CD4-positive, alpha-beta T cell treated with Interleukin-6 at 100 ng/mL for 8 hours (primary cell): ENCODE data around the gene OR52E8.

Source experiments
- DNase-seq: peaks from one replicate; pipeline ENCODE4 v3.0.0-alpha.2; 2020; ENCODE audit warnings: mixed read lengths, low spot score

The OR52E8 gene

GRCh38 chr11:5857590-5857989 is at the start of gene OR52E8:
Gene OR52E8, minus strand, starts transcription at chr11:5857690. Its CDS starts 0 bp downstream, at chr11:5857690.
- no peak for DNase-seq

GRCh38 chr11:5899534-5899933 is 42.0 kb upstream of the OR52E8 start:
- DNase-seq = no peak

DNA sequence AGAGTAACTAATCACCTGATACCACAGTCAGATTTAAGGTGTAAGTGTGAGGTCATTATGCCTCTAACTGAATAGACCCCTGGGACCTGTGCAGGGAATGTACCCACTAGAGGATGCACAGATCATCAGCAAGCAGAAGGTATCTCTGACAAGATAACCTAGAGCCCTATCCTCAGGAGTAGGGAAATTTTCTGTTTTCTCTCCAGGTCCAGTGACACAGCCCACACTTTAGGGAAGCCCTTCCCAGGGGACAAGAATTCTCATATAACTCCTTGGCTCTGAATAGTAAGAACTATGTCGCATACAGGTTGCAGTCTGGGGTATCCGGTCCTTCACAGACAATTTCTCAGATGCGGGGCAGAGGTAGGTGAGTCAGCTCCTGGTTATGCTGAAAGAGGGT is 35.4 kb upstream of the OR52E8 start, which contains the start of gene OR52E5:
TSS of gene OR52E5 (plus strand) at position 301 of the 400 bp plus-strand sequence. CDS start 7,569 bp downstream, outside the sequence.
- DNase-seq = no peak

- no peak for DNase-seq
Observed at GRCh38 chr11:5891216-5891800, 33.8 kb upstream of the OR52E8 start.

DNA sequence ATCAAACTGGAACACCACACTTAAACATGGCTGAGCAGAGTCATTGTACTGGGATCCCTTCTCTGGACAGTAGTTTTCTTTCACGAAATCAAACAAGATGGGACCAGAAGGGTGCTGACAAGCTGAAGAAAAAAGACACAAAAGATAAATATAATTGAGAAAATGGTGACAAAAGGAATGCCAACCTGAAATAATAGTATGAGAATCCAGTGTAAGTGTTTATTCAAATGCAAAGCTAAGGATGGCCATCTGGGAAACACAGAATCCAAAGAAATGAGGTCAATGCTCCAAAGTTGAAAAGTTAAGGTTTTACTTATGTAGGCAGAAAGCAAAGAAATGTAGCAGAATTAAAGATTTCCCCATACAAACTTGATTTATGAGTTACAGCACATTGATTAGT is 30.2 kb upstream of the OR52E8 start:
- DNase-seq = no peak

GRCh38 chr11:5887172-5887571 is 29.7 kb upstream of the OR52E8 start:
- no peak for DNase-seq

- DNase-seq = no peak
Observed at GRCh38 chr11:5881756-5882155, 24.3 kb upstream of the OR52E8 start.

DNA sequence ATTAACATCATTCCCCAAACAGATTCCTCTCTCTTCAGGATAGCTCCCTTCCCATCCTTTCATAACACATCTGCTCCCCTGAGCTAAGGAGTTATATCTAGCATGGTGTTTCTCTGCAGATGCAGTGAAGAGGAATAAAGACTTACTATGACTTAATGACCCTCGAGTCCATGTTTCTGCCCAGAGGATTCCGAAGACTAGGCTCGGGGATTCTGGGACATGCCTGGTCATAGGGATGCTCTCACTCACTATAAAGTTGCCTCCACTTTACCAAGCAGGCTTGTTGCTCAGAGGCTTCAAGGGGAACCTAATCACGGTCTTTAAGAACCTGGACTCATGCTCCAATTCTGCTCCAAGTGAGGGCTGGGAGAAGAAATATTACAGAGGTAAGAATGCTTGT is 22.8 kb upstream of the OR52E8 start, which contains the start of gene OR52E4:
TSS of gene OR52E4 (plus strand) at position 301 of the 400 bp plus-strand sequence. CDS start 3,664 bp downstream, outside the sequence.
- DNase-seq = no peak

- no peak for DNase-seq
Observed at GRCh38 chr11:5878564-5878963, 21.1 kb upstream of the OR52E8 start.

- no peak for DNase-seq
Observed at GRCh38 chr11:5865826-5866225, 8.3 kb upstream of the OR52E8 start.

DNA sequence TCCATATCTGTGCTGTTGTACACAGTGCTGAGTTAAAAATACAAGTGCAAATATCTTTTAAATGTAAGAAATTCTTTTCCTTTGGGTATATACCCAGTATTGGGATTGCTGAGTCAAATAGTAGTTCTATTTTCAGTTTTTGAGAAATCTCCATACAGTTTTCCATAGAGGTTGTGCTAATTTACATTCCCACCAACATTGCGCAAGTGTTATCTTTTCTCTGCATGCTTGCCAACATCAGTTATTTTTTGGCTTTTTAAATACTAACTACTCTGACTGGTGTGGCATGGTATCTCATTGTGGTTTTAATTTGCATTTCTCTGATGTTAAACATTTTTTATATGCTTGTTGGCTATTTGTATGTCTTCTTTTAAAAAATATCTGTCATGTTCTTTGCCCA is 6.5 kb downstream of the OR52E8 start:
- DNase-seq = no peak

GRCh38 chr11:5847711-5848110 is 9.8 kb downstream of the OR52E8 start:
- no peak for DNase-seq

DNA sequence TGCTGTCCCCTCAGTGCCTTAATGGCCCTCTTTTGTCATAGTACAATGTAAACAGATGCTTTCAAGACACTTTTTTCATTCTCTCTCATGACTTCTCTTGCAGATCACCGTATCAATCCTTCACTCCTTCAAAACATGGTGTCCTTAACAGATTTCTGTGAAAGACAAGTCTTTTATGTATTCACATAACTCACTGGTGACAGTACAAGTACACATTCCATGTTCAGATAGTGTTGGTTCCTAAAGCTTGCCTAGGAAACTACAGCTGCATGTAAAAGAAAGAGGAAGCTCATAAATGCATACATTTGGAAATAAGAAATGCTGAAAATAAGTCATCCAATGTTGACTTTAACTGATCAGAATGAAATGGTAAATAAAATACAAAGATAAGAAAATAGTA is 10.8 kb downstream of the OR52E8 start:
- no peak for DNase-seq

DNA sequence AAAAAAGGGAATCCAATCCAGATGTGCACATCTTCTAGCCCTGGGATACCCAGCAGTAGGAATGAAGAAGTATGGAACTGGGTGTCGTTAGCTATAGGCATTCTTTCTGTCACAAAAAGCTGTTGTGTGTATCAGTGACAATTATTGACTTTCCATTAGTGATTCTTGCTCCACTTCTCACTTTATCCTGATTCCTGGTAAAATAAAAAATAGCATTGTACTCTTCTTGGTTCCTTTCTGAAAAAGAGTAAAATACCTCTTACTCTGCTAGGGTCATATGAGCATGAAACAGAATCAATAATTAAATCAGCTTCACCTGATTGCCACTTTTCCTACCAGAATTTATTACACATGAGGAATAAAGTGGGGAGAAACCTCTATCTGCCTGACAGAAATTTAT is 15.7 kb downstream of the OR52E8 start, which contains the start of gene OR52E6:
TSS of gene OR52E6 (minus strand) at position 101 of the 400 bp plus-strand sequence. CDS start at position 101, 0 bp downstream.
- no peak for DNase-seq

DNA sequence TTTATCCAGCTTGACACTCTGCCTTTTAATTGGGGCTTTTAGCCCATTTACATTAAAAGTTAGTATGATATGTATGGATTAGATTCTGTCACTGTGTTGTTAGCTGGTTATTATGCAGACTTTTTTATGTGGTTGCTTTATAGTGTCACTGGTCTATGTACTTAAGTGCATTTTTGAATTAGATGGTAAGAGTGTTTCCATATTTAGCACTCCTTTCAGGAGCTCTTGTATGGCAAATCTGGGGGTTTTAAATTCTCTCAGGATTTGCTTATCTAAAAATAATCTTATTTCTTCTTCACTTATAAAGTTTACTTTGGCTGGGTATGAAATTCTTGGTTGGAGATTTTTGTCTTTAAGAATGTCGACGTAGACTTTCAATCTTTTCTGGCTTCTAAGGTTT is 19.8 kb downstream of the OR52E8 start:
- no peak for DNase-seq

GRCh38 chr11:5833446-5833845 is 24.0 kb downstream of the OR52E8 start:
- no peak for DNase-seq

GRCh38 chr11:5831196-5831829 is 26.2 kb downstream of the OR52E8 start:
- no peak for DNase-seq

GRCh38 chr11:5818245-5818886 is 39.1 kb downstream of the OR52E8 start:
- no peak for DNase-seq

GRCh38 chr11:5815534-5815933 is 42.0 kb downstream of the OR52E8 start:
- no peak for DNase-seq

- DNase-seq = no peak
Observed at GRCh38 chr11:5809905-5810795, 47.3 kb downstream of the OR52E8 start.

DNA sequence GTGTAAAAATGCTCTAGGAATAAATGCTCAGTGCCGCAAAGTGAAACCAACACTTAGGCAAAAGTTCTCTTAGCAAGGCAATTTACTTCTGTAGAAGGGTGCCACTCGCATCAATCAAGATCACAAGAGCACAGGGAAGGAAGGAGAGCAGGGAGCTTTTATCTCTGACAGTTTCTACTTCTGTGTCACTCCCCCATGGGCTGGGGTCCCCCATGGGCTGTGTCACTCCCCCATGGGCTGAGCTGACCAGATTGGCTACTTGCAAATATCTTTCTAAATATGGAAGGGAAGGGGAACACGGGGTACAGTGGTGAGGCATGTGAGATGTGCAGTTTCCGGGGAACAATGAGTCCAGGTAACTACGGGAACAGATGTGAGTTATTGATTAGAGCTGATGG is 48.4 kb downstream of the OR52E8 start:
- DNase-seq = no peak

DNA sequence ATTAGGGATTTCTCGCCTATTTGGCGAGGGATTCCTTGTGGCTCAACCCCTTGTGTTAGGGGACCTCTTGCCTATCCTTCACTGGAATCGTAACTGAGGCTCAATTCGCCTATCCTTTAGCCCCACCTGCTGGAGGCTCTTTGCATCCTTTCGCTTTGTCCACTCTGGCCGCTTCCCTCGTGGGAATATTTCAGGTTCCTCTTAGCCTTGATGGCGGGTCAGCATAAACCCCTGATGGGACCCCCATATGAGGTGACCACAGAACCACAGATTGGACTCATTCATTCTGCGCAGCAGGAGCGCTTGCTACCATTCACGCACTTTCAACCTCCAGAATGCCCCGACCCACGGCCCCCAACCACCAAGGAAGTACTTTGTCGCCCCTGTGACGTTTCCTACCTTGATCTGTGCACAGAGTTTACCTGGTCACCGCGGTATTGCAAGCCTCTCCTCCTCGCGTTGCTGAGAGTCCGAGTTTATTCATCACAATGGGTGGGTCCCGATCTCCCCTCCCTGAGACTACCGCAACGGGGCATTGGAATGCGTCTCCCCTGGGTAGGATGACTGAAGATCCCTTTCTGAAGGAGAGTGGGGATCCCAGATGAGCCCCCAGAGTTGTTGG is 48.9 kb downstream of the OR52E8 start, which contains the start of gene OR52N2:
TSS of gene OR52N2 (plus strand) at position 425 of the 622 bp plus-strand sequence. CDS start 11,412 bp downstream, outside the sequence.
- DNase-seq = peak; percentile 63
